Middle frontal gyrus (tissue), 1 donor: ENCODE measurements around the gene MIEF2.
"Not testable (repeated sequence)": the region's sequence is repeated elsewhere in the genome, so short reads cannot be mapped to it uniquely, and the experiment has no call there.

Experiments used
- DNase-seq: peaks from one replicate; pipeline ENCODE4 v3.0.0-alpha.2; 2015; ENCODE audit warnings: low spot score; ENCODE audit errors: extremely low spot score

The MIEF2 gene

DNA sequence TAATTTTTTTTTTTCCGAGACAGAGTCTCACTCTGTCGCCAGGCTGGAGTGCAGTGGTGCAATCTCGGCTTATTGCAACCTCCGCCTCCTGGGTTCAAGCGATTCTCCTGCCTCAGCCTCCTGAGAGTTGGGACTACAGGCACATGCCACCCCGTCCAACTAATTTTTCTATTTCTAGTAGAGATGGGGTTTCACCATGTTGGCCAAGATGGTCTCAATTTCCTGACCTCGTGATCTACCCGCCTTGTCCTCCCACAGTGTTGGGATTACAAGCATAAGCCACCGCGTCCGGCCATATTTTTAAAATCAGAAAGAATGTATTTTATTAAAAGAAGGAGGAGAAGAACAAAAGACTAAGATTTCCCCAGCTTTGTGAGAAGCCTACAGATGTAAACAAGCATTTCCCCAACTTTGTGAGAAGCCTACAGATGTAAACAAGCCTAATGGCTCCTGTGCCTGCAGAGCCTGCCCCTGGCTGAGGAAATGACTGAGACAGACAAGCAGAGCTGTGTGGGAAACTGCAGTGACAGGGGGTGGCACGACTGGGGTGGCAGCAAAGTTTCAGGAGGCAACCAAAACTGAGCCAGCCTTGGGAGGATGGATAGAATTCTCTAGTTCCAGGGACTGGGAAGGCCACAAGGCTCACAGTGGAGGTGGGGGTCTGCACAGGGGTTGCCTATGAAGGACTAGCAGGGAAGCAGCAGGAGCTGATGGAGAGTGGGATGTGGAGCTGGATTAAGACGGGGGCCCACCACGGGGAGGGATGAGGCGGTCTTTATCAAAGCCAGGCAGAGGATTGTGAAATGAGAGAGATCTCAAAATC lies 31.5 kb downstream of the MIEF2 start:
- no peak for DNase-seq

DNA sequence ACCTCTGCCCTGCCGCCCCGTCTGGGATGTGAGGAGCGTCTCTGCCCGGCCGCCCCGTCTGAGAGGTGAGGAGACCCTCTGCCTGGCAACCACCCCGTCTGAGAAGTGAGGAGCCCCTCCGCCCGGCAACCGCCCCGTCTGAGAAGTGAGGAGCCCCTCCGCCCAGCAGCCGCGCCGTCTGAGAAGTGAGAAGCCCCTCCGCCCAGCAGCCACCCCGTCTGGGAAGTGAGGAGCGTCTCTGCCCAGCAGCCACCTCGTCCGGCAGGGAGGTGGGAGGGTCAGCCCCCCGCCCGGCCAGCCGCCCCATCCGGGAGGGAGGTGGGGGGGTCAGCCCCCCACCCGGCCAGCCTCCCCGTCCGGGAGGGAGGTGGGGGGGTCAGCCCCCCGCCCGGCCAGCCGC lies 37.6 kb downstream of the MIEF2 start:
- not testable (repeated sequence) for DNase-seq

DNA sequence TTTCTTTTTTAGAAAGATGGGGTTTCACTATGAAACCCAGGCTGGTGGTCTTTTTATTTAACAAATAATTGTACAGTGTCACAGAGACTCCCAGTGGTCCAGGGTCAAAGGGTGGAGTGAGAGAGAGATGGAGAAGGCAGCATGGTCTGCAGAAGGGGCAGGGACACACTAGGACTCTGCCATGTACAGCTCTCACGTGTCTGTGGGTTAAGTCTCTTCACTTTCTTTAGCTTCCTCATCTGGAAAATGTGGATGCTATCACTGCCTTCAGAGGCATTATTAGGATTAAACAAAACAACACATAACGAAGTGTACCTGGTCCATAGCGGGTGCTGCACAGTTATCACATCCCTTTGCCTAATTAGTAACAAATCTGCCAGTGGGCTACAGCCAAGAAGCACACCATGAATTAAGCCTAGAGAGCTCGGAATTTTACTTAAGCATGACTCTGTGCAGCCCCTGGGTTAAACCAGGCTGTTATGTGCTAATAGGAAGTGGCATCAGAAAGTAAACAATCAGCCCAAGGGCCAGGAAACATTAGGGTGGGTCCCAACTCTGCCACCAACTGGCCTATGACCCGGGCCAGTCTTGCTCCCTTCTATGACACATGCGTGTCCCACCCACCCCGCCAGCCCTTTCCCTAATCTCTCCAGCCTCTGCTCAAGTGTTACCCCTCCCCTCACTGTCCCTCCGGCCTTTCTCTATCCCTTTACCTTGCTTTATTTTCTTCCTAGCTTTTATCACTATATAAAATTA lies 40.4 kb downstream of the MIEF2 start:
- DNase-seq = no peak

DNA sequence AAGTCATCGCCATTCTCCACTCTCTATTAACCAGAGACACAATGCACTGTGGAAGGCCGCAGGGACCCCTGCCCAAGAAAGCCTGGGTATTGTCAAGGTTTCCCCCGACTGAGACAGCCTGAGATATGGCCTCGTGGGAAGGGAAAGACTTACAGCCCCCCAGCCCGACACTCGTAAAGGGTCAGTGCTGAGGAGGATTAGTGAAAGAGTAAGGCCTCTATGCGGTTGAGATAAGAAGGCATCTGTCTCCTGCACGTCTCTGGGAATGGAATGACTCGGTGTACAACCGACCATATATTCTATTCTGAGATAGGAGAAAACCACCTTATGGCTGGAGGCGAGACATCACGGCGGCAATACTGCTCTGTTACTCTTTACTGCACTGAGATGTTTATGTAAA lies 42.7 kb downstream of the MIEF2 start:
- not testable (repeated sequence) for DNase-seq

DNA sequence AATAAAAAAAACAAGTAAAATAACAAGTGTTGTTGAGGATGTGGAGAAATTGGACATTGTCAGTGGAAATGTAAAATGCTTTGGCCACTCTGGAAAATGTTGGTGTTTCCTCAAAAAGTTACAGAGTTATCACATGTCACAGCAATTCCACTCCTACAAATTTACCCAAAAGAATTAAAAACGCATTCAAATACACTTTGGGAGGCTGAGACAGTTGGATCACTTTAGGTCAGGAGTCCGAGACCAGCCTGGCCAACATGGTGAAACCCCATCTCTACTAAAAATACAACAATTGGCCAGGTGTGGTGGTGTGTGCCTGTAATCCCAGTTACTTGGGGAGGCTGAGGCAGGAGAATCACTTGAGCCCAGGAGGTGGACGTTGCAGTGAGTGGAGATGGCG lies 48.7 kb downstream of the MIEF2 start:
- no peak for DNase-seq

DNA sequence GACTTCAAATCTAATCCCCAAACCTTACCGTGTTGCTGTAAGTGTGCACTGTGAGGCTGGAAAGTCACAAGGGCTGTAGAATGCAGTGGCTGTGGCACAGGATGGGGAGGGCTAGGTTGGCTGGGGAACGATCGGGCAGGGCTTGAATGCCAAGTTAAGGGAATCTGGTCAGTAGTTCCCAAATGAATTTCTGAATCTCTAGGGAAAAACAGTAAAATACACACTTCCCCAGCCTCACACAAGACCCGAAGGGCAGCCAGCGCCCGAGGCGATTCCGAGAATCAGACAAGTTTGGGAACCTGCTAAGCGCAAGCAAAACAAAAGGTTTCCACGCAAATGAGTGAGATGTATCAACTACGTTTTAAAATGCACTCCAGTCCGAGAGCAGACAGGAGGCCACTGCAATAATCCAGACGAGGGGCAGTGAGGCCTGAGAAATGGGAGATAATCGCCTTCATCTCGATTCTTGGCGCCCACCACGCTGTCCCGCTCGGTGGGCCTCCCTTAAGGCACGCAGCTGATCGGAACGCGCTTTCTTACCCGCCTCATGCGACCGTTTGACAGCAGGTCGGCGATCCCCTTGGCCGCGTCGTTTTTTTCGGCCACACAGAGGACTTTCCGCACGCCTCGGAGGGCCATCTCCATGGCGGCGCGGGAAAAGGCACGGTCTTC lies 53.7 kb downstream of the MIEF2 start:
- DNase-seq = no peak

DNA sequence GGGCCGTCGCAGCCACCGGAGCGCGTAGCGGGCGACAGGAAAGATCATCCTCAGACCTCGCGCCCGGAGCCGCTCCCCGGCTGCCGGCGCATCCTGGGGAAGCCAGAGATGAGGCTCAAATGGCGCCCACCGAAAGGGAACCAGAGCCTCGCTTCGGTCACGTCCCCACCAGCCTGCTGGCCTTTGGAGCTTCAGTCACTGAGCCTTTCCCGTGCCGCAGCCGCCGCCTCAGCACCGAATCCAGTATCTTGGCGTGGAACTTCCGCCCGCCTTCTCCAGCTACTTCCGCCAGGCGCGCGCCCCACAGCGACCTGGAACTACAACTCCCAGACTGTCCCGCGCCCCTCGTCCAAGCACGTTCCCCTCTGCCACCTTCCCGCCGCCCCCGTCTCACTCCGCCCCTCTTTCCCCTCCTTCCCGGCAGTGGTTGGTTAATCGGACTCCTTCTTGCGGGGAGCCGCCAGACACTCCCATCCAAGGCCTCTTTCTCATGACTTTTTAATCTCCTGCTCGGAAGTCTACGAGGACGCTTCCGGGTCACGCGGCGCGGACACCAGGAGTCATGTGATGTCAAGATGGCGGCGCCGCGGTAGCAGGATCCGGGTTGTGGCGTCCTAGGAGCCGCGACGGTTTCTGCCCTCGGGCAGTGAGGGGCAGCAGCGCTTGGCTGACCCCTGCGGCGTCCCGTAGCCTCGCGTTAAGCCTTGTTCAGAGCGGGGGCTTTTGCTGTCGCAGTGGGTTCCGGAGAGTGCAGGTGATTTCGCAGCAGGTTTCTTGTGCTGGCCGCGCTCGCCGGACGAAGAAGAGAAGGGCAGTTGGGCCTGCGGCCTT lies 54.5 kb downstream of the MIEF2 start, which contains the start of the genes SMCR8 and TOP3A:
Gene SMCR8, plus strand, starts transcription at position 563 of the 831 bp plus-strand sequence. CDS start 497 bp downstream, outside the sequence.
Gene TOP3A, minus strand, starts transcription at position 264 of the 831 bp plus-strand sequence. Its CDS starts 216 bp downstream, at position 48.
- peak; percentile 93 for DNase-seq

DNA sequence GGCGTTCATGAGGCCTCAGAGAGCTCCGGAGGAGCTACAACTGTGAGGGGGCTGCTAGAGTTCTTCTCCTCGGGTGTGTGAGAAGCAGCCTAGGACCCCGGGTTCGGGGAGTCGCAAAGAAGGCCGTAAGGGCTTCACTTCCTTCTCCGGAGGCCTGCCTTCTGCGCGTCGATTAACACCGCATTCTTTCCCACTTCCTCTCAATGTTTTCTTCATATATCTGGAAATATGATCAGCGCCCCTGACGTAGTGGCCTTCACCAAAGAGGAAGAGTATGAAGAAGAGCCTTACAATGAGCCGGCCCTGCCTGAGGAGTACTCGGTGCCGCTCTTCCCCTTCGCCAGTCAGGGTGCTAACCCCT lies 55.1 kb downstream of the MIEF2 start:
- DNase-seq = no peak

DNA sequence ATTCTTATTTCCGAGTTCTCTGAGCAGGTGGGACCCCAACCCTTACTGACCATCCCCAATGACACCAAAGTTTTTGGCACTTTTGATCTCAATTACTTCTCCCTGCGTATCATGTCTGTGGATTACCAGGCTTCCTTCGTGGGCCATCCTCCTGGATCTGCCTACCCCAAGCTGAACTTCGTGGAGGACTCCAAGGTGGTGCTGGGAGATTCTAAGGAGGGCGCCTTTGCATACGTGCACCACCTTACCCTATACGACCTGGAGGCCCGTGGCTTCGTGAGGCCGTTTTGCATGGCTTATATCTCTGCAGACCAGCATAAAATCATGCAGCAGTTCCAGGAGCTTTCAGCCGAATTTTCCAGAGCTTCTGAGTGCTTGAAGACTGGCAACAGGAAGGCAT lies 55.5 kb downstream of the MIEF2 start:
- DNase-seq = no peak
